Thymus (tissue), 14 donors: ENCODE measurements around the gene CYP4F3. TPM values are rescaled to one million over a fixed set of nuclear protein-coding genes. Genes with fewer than 3 reads are reported as not detected.
"Not testable (repeated sequence)": the region's sequence is repeated elsewhere in the genome, so short reads cannot be mapped to it uniquely, and the experiment has no call there.

ENCODE experiments used
- DNase-seq, 9 donors: peaks; one replicate each; pipeline ENCODE4 v3.0.0-alpha.2; 2013; ENCODE audit warnings: low spot score in 9 of 9, low read depth in 6 of 9, missing footprints in 1 of 9
- H3K27ac ChIP-seq, 2 donors: one replicate each; pipeline ENCODE4 v1.5.1; 2013; ENCODE audit warnings: control low read depth in 1 of 2, low read depth in 1 of 2, low read length in 1 of 2, mild to moderate bottlenecking in 1 of 2, moderate library complexity in 1 of 2
- H3K27me3 ChIP-seq, 2 donors: one replicate each; pipeline ENCODE4 v1.5.1; 2013; ENCODE audit warnings: low read length in 1 of 2; ENCODE audit not compliant: control insufficient read depth in 2 of 2, insufficient read depth in 1 of 2
- H3K36me3 ChIP-seq, 2 donors: one replicate each; pipeline ENCODE4 v1.5.1; 2013; ENCODE audit warnings: low read length in 1 of 2, mild to moderate bottlenecking in 1 of 2, moderate library complexity in 1 of 2; ENCODE audit not compliant: control insufficient read depth in 2 of 2, insufficient read depth in 2 of 2
- H3K4me1 ChIP-seq, 2 donors: one replicate each; pipeline ENCODE4 v1.5.1; 2013; ENCODE audit warnings: low read length in 2 of 2; ENCODE audit not compliant: control insufficient read depth in 2 of 2, insufficient read depth in 2 of 2
- H3K4me3 ChIP-seq, 2 donors: one replicate each; pipeline ENCODE4 v1.5.1; 2013; ENCODE audit warnings: low read length in 2 of 2, control low read depth in 1 of 2, mild to moderate bottlenecking in 1 of 2
- H3K9me3 ChIP-seq, 2 donors: one replicate each; pipeline ENCODE4 v1.5.1; 2013; ENCODE audit warnings: low read length in 1 of 2, mild to moderate bottlenecking in 1 of 2; ENCODE audit not compliant: control insufficient read depth in 2 of 2, insufficient read depth in 1 of 2
- WGBS: extraction: QIAGEN DNeasy Blood & Tissue Kit; methylation state at CpG from one replicate; pipeline ENCODE4 v1.1.7; 2013; 5-methylcytosine and 5-hydroxymethylcytosine counted together
- long read RNA-seq, 10 donors: transcript quantifications; one replicate each; lab custom pipeline, GENCODE V29; 2026
- polyA plus RNA-seq: library from polyadenylated mRNA; stranded (reverse); fragments of 200-250 nt; gene quantifications from one replicate; pipeline ENCODE4 v1.2.3, GENCODE V29; 2013
- total RNA-seq: library from RNA; stranded (reverse); fragments of 120-200 nt; gene quantifications from one replicate; pipeline ENCODE4 v1.2.4, GENCODE V29; 2013
- donor health status: healthy.

Gene CYP4F3
- total RNA-seq: 0.24 TPM
- polyA plus RNA-seq: 2.1 TPM
- long read RNA-seq, donor 1: 0 reads
- long read RNA-seq, donor 2: 0 reads
- long read RNA-seq, donor 3: 0 reads
- long read RNA-seq, donor 4: 0 reads
- long read RNA-seq, donor 5: 0 reads
- long read RNA-seq, donor 6: 0 reads
- long read RNA-seq, donor 7: 0 reads
- long read RNA-seq, donor 8: 0 reads
- long read RNA-seq, donor 9: 0 reads
- long read RNA-seq, donor 10: 0 reads

GRCh38 chr19:15640294-15640903 is at the start of gene CYP4F3:
Gene CYP4F3, plus strand, starts transcription at chr19:15640897. Its CDS starts 519 bp downstream, at chr19:15641416.
- peak in 1 of 9 donors; percentile 24 for DNase-seq
- Histone ChIP-seq H3K27ac (no peak within 1 kb of the TSS), H3K36me3 (no peaks in the 10 kb centered on the region), H3K4me1 (no peaks in the 10 kb centered on the region), H3K4me3 (no peak within 1 kb of the TSS), H3K9me3 (no peaks in the 10 kb centered on the region), H3K27me3 (no peaks in the 10 kb centered on the region)
- 70% methylated on average over 6 of the region's 6 CpGs for WGBS

GRCh38 chr19:15591796-15592195 is 48.9 kb upstream of the CYP4F3 start:
- Histone ChIP-seq H3K4me3 (no peak overlapping the region), H3K4me1 (no peaks in the 10 kb centered on the region), H3K36me3 (no peaks in the 10 kb centered on the region), H3K27me3 (no peaks in the 10 kb centered on the region), H3K9me3 (no peaks in the 10 kb centered on the region), H3K27ac (no peak overlapping the region)
- WGBS: 75% methylated on average over 4 of the region's 4 CpGs
- DNase-seq: no peak

DNA sequence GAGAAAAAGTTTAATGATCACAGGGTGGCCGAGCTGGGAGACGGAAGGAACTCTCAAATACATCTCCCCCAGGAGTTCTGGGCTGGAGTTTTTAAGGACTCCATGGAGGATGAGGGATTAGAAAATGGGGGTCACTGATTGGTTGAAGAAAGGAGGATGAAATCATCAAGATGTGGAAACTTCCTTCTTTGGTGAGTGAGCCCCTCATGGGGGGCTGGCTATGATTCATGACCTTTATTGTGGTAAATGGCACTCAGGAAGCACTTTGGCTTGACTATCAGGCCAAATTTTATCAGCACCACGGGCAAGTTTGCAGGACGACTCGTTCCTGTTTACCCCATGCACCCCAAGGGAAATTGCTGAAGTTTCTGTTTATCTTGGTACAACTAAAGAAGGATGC is 48.2 kb upstream of the CYP4F3 start:
- not testable (repeated sequence) for H3K27ac ChIP-seq, H3K36me3 ChIP-seq, H3K4me3 ChIP-seq, H3K4me1 ChIP-seq, H3K9me3 ChIP-seq, H3K27me3 ChIP-seq, DNase-seq
- WGBS: 37% methylated on average over 5 of the region's 5 CpGs

DNA sequence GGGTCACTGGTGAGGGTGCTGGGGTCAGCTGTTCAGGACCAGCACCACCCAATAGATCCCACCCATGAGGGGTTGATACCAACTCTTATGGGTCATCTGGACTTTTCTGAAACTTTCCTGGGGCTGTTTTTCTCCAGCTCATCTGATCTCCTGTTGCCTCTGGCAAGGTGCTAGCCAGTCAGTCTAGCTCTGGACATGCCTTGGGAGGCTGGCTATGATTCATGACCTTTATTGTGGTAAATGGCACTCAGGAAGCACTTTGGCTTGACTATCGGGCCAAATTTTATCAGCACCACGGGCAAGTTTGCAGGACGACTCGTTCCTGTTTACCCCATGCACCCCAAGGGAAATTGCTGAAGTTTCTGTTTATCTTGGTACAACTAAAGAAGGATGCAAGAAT is 46.9 kb upstream of the CYP4F3 start:
- DNase-seq, H3K27ac ChIP-seq, H3K9me3 ChIP-seq, H3K27me3 ChIP-seq, H3K4me3 ChIP-seq, H3K36me3 ChIP-seq, H3K4me1 ChIP-seq: not testable (repeated sequence)
- WGBS: 77% methylated on average over 4 of the region's 4 CpGs

- Histone ChIP-seq H3K9me3 (no peaks in the 10 kb centered on the region), H3K27me3 (no peaks in the 10 kb centered on the region), H3K4me1 (no peaks in the 10 kb centered on the region), H3K27ac (no peak overlapping the region), H3K36me3 (no peaks in the 10 kb centered on the region), H3K4me3 (no peak overlapping the region)
- 1% methylated on average over 6 of the region's 6 CpGs for WGBS
- DNase-seq: no peak
Measured at GRCh38 chr19:15595069-15595468, 45.6 kb upstream of the CYP4F3 start.

DNA sequence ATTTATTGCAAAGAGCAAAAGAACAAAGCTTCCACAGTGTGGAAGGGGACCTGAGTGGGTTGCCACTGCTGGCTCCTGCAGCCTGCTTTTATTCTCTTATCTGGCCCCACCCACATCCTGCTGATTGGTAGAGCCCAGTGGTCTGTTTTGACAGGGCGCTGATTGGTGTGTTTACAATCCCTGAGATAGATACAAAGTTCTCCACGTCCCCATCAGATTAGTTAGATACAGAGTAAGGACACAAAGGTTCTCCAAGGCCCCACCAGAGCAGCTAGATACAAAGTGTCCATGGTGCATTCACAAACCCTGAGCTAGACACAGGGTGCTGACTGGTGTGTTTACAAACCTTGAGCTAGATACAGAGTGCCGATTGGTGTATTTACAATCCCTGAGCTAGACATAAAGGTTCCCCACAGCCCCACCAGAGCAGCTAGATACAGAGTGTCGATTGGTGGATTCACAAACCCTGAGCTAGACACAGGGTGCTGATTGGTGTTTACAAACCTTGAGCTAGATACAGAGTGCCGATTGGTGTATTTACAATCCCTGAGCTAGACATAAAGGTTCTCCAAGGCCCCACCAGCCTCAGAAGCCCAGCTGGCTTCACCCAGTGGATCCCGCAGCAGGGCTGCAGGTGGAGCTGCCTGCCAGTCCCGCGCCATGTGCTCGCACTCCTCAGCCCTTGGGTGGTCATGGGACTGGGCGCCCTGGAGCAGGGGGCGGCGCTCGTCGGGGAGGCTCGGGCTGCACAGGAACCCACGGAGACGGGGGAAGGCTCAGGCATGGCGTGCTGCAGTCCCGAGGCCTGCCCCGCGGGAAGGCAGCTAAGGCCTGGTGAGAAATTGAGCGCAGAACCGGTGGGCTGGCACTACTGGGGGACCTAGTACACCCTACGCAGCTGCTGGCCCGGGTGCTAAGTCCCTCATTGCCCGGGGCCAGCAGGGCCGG is 32.4 kb upstream of the CYP4F3 start:
- H3K9me3 ChIP-seq, H3K36me3 ChIP-seq, H3K4me1 ChIP-seq, H3K27ac ChIP-seq, DNase-seq, H3K27me3 ChIP-seq, H3K4me3 ChIP-seq: not testable (repeated sequence)
- 96% methylated on average over 27 of the region's 27 CpGs for WGBS

DNA sequence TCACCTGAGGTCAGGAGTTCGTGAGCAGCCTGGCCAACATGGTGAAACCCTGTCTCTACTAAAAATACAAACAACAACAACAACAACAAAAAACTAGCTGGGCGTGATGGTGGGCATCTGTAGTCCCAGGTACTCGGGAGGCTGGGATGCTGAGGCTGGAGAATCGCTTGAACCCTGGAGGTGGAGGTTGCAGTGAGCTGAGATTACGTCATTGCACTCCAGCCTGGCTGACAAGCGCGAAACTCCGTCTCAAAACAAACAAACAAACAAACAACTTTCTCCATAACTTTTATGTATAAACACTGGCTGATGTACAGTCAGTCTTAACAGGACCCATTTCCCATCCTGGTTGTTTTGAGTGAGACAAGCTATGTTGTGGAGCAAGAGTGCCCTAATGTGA is 31.4 kb upstream of the CYP4F3 start:
- no peak for DNase-seq
- no peaks in the 10 kb centered on the region for H3K36me3 ChIP-seq
- no peak overlapping the region for H3K27ac ChIP-seq
- H3K9me3 ChIP-seq: no peaks in the 10 kb centered on the region
- no peaks in the 10 kb centered on the region for H3K27me3 ChIP-seq
- 93% methylated on average over 8 of the region's 8 CpGs for WGBS
- no peaks in the 10 kb centered on the region for H3K4me1 ChIP-seq
- H3K4me3 ChIP-seq: no peak overlapping the region

DNA sequence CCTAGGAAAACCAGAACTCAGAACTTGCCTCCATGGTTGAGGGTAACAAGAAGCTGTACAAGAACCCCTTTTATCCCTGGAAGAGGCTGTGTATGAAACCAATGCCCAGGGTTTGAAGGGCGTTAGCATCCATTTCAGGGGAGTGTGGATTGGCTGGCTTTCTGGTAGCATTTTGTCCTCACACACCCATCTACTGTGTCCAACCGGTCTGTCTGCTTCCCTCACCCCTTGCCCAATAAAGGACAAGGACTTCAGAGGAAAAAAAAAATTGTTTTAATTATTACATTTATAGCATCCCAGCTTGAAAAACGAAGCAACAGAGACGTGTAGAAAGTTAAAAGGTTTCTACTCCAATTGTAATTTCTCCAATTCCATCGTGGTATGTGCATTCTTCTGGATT is 28.4 kb upstream of the CYP4F3 start:
- Histone ChIP-seq H3K36me3 (no peaks in the 10 kb centered on the region), H3K27me3 (no peaks in the 10 kb centered on the region), H3K4me3 (no peak overlapping the region), H3K9me3 (no peaks in the 10 kb centered on the region), H3K27ac (no peak overlapping the region), H3K4me1 (no peaks in the 10 kb centered on the region)
- WGBS: 76% methylated on average over 5 of the region's 5 CpGs
- DNase-seq: no peak

DNA sequence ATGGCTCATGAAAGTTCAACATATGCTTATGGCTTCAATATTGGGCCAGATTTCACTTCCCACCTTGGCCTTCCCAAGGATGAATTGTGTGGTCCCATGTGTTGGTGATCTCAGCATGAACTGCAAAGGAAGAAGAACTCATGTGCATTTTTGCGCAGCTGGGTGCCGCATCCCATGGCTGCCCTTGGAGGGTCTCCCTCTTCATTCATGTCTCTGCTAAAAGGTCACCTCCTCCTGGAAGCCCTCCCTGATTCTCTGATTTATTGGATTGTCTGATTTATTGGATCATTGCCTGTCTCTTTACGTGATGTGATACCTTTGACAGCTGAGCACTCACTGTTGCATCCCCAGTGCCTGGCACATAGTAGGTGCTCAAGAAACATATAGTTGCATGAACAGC is 27.4 kb upstream of the CYP4F3 start:
- H3K36me3 ChIP-seq: no peaks in the 10 kb centered on the region
- WGBS: 97% methylated on average over 3 of the region's 3 CpGs
- H3K9me3 ChIP-seq: no peaks in the 10 kb centered on the region
- H3K4me1 ChIP-seq: no peaks in the 10 kb centered on the region
- H3K27me3 ChIP-seq: no peaks in the 10 kb centered on the region
- DNase-seq: no peak
- H3K4me3 ChIP-seq: no peak overlapping the region
- H3K27ac ChIP-seq: no peak overlapping the region
